ENCODE results near the gene ZNF496.

DNA sequence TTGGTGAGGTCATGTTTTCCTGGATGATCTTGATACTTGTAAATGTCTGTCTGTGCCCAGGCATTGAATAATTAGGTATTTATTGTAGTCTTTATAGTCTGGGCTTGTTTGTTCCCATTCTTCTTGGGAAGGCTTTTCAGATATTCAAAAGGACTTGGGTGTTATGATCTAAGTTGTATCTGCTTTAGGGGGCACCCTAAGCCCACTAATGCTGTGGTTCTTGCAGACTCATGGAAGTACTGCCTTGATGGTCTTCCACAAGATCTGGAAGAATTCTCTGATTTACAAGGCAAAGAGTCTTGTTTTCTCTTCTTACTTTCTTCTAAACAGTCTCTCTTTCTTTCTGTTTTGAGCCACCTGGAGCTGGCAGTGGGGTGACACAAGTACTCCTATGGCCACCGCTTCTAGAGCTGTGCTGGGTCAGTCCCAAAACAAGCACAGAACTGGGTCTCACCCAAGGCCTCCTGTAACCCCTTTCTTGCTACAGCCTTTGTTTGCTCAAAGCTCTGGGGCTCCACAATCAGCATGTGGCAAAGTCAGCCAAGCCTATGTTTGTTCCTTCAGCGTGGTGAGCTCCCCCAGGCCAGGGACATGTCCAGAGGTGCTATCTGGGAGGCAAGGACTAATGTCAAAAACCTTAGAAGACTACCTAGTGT lies 63.1 kb downstream of the ZNF496 start:
- TF ChIP-seq, protein P1, sequence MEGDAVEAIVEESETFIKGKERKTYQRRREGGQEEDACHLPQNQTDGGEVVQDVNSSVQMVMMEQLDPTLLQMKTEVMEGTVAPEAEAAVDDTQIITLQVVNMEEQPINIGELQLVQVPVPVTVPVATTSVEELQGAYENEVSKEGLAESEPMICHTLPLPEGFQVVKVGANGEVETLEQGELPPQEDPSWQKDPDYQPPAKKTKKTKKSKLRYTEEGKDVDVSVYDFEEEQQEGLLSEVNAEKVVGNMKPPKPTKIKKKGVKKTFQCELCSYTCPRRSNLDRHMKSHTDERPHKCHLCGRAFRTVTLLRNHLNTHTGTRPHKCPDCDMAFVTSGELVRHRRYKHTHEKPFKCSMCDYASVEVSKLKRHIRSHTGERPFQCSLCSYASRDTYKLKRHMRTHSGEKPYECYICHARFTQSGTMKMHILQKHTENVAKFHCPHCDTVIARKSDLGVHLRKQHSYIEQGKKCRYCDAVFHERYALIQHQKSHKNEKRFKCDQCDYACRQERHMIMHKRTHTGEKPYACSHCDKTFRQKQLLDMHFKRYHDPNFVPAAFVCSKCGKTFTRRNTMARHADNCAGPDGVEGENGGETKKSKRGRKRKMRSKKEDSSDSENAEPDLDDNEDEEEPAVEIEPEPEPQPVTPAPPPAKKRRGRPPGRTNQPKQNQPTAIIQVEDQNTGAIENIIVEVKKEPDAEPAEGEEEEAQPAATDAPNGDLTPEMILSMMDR (conservative IDR thresholded peaks at IDR 0.05), result no peak
- TF ChIP-seq EZH2 (IDR thresholded peaks at IDR 0.05; ENCODE audit: low read depth), result no peak
